Type B pancreatic cell (in vitro differentiated cells): ENCODE measurements around the gene ARPC1A. TPM values are rescaled to one million over a fixed set of nuclear protein-coding genes. Genes with fewer than 3 reads are reported as not detected.
"Not testable (repeated sequence)": the region's sequence is repeated elsewhere in the genome, so short reads cannot be mapped to it uniquely, and the experiment has no call there.

ENCODE experiments used
- DNase-seq: peaks from one replicate; pipeline ENCODE4 v3.0.0; 2021; ENCODE audit warnings: mixed read lengths; ENCODE audit not compliant: unreplicated experiment; ENCODE audit errors: extremely low spot score
- H3K27ac Mint-ChIP-seq: 2 replicates; pipeline ENCODE4 v1.8.0; 2021; ENCODE audit warnings: mild to moderate bottlenecking, mixed read lengths
- H3K27me3 Mint-ChIP-seq: 2 replicates; pipeline ENCODE4 v1.8.0; 2021; ENCODE audit warnings: mixed read lengths
- H3K36me3 Mint-ChIP-seq: 2 replicates; pipeline ENCODE4 v1.8.0; 2021; ENCODE audit warnings: mixed read lengths
- H3K4me1 Mint-ChIP-seq: one replicate; pipeline ENCODE4 v1.8.0; 2021; ENCODE audit warnings: mixed read lengths; ENCODE audit not compliant: unreplicated experiment
- H3K4me3 Mint-ChIP-seq: 2 replicates; pipeline ENCODE4 v1.8.0; 2021; ENCODE audit warnings: mild to moderate bottlenecking, mixed read lengths
- H3K9me3 Mint-ChIP-seq: 2 replicates; pipeline ENCODE4 v1.8.0; 2021; ENCODE audit warnings: mixed read lengths
- CTCF ChIP-seq: fragments of 200-600 bp; sonication (generic); conservative IDR thresholded peaks from 2 replicates; pipeline ENCODE4 v1.5.0; 2021; ENCODE audit warnings: antibody characterized with exemption, mild to moderate bottlenecking
- total RNA-seq: library from RNA; stranded (reverse); gene quantifications from 2 replicates; pipeline ENCODE4 v1.2.1, GENCODE V29; 2021; ENCODE audit warnings: low replicate concordance

ARPC1A gene
- total RNA-seq, 1 donor from 2014 or later, result 164 TPM

DNA sequence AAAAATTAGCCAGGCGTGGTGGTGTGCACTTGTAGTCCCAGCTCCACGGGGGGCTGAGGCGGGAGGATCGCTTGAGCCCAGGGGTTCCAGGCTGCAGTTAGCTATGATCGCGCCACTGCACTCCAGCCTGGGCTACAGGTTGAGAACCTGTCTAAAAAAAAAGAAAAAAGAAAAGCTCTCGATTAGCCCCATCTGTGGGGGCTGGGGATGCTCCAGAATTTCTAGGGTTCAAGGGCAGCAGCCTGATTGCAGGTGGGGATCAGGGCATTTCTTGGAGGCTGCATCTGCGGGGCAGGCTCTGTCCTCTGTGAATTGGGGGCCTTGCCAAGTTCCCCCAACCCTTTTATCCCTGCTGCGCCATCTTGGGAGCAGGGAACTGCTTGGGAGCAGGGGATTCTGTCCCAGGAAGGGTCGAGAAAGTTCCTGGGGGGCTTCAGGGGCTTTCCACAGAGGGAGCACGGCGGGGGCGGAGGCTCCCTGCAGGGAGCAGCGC, 651 bp upstream of the ARPC1A start:
- DNase-seq, result no peak
- H3K4me3 Mint-ChIP-seq, result peak overlapping the region; percentile 92
- peaks cover 21% of the 10 kb centered on the region for H3K4me1 Mint-ChIP-seq
- TF ChIP-seq CTCF, result no peak
- no peak overlapping the region for H3K27ac Mint-ChIP-seq
- no peaks in the 10 kb centered on the region for H3K36me3 Mint-ChIP-seq
- H3K27me3 Mint-ChIP-seq, result no peaks in the 10 kb centered on the region
- no peaks in the 10 kb centered on the region for H3K9me3 Mint-ChIP-seq

GRCh38 chr7:99326408-99326782, 697 bp downstream of the ARPC1A start:
- Mint-ChIP-seq H3K4me1 (peaks cover 31% of the 10 kb centered on the region), H3K27me3 (no peaks in the 10 kb centered on the region), H3K27ac (peak overlapping the region; percentile 90), H3K4me3 (peak overlapping the region; percentile 92), H3K9me3 (no peaks in the 10 kb centered on the region), H3K36me3 (peaks cover 3% of the 10 kb centered on the region)
- TF ChIP-seq CTCF, result no peak
- no peak for DNase-seq

- not testable (repeated sequence) for DNase-seq, H3K9me3 Mint-ChIP-seq, H3K27me3 Mint-ChIP-seq
- Mint-ChIP-seq H3K36me3 (peaks cover 13% of the 10 kb centered on the region), H3K4me1 (peaks cover 31% of the 10 kb centered on the region), H3K4me3 (peak overlapping the region; percentile 27), H3K27ac (peak overlapping the region; percentile 99)
These were observed 4.7 kb downstream of the ARPC1A start for GRCh38 chr7:99330314-99330961.

DNA sequence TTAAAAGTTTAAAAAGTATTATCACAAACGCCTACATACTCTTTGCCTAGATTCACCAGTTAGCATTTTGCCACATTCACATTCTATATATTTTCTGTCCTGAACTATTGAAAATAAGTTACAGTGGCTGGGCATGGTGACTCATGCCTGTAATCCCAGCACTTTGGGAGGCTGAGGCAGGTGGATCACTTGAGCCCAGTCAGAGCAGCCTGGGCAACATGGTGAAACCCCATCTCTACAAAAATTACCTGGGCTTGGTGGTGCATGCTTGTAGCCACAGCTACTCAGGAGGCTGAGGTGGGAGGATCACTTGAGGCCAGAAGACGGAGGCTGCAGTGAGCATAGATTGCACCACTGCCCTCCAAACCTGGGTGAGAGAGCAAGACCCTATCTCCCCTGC, 5.3 kb downstream of the ARPC1A start:
- peak overlapping the region; percentile 99 for H3K27ac Mint-ChIP-seq
- peak overlapping the region; percentile 49 for H3K4me3 Mint-ChIP-seq
- H3K36me3 Mint-ChIP-seq, result peaks cover 14% of the 10 kb centered on the region
- H3K27me3 Mint-ChIP-seq, result no peaks in the 10 kb centered on the region
- peaks cover 31% of the 10 kb centered on the region for H3K4me1 Mint-ChIP-seq
- no peak for DNase-seq
- H3K9me3 Mint-ChIP-seq, result no peaks in the 10 kb centered on the region
- TF ChIP-seq CTCF, result no peak

DNA sequence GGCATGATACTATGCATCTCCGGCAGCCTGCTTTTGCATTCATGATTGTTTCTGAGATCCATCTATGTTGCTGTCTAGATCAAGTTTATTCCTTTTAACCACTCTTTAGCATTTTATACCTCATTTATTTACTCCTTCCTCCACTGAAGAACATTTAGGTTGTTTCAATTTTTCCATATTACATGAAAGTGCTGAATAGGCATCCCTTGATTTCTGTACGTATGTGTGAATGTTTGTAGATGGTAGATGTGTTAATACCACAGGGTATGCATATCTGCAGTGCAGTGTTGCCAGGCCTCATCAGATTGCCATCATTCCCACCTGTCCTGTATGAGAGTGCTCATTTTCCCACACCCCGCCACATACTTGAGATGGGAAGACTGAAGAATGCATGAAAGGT, 13.9 kb downstream of the ARPC1A start:
- H3K4me1 Mint-ChIP-seq, result no peaks in the 10 kb centered on the region
- no peak overlapping the region for H3K27ac Mint-ChIP-seq
- H3K27me3 Mint-ChIP-seq, result no peaks in the 10 kb centered on the region
- H3K36me3 Mint-ChIP-seq, result peaks cover 31% of the 10 kb centered on the region
- TF ChIP-seq CTCF, result no peak
- no peak for DNase-seq
- no peaks in the 10 kb centered on the region for H3K9me3 Mint-ChIP-seq
- no peak overlapping the region for H3K4me3 Mint-ChIP-seq

DNA sequence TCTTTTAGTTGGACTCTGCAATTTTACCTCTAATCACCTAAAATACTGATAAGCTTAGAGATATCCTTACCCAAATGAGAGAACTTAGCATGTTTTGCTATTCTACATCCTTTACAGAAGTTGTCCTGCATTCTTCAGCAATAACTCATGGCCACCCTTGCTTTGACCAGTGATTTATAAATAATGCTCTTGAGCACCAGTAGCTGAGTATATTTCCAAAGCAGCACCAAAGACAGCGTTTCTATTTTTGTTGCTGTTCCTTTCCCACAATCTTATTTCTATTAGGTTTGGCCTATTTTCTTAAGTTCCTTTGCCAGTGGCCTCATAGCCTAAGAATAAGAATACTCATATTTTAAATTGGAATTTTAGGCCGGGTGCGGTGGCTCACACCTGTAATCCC, 15.0 kb downstream of the ARPC1A start:
- Mint-ChIP-seq H3K4me1 (no peaks in the 10 kb centered on the region), H3K9me3 (no peaks in the 10 kb centered on the region), H3K36me3 (peaks cover 27% of the 10 kb centered on the region), H3K27me3 (no peaks in the 10 kb centered on the region), H3K4me3 (no peak overlapping the region), H3K27ac (no peak overlapping the region)
- no peak for DNase-seq
- no peak for TF ChIP-seq CTCF
